HepG2 (cell line): ENCODE data around the gene CDK12. TPM values are rescaled to one million over a fixed set of nuclear protein-coding genes. Genes with fewer than 3 reads are reported as not detected.

Experiments
- ATAC-seq: fragments of 200-7000 bp; cut with Tn5 transposase; 3 replicates; pipeline ENCODE4 v1.9.1; 2020; ENCODE audit warnings: mild to moderate bottlenecking, moderate library complexity
- BruUV-seq: library from RNA; stranded (reverse); fragments of 400-500 nt; replicated peaks from 2 replicates; lab custom pipeline; 2021; lab: Mats Ljungman, UMichigan
- CTCF ChIA-PET: fragments of 300-600 bp; formaldehyde crosslinking; extraction: SDS; loops from one replicate; lab custom pipeline; 2021; ENCODE audit warnings: low total read pairs, inconsistent platforms, low intra/inter-chr PET ratio; lab: Yijun Ruan, JAX
- POLR2A ChIA-PET: fragments of 350-600 bp; sonication (Branson Sonifier 250); formaldehyde crosslinking; loops from one replicate; lab custom pipeline; 2020; ENCODE audit warnings: antibody characterized with exemption, inconsistent platforms; lab: Yijun Ruan, JAX
- DNase-seq: peaks from one replicate; pipeline ENCODE4 v3.0.0-alpha.2; 2015; ENCODE audit warnings: low spot score
- FAIRE-seq: peaks from 3 replicates; lab custom pipeline; 2011; peaks lifted over from hg19 to GRCh38; lab: Jason Lieb, UNC
- H2AFZ ChIP-seq: one replicate; pipeline ENCODE4 v1.6.1; 2011; ENCODE audit warnings: low read length, inconsistent platforms
- H3K27ac ChIP-seq: fragments of 300-600 bp; 3 replicates; pipeline ENCODE4 v1.8.0; 2011; ENCODE audit warnings: mixed run types, mild to moderate bottlenecking, mixed read lengths, low read length, inconsistent platforms; ENCODE audit not compliant: insufficient read depth; ENCODE audit errors: extremely low read length
- H3K27me3 ChIP-seq, 2 experiments: fragments of 200-600 bp in 1 of 2; 2 replicates in 1 of 2; 3 replicates in 1 of 2; pipeline versions ENCODE4 v1.6.0 to v1.8.0; 2011; ENCODE audit warnings: low read length in 2 of 2, mild to moderate bottlenecking in 2 of 2, moderate library complexity in 2 of 2, inconsistent platforms in 1 of 2; ENCODE audit not compliant: insufficient read depth in 2 of 2, control insufficient read depth in 1 of 2
- H3K36me3 ChIP-seq, 2 experiments: fragments of 200-600 bp in 1 of 2; replicated peaks in 1 of 2; 2 replicates in 1 of 2; 3 replicates in 1 of 2; pipeline versions ENCODE4 v1.5.1 to v1.8.0; 2011; ENCODE audit warnings: low read length in 2 of 2, inconsistent platforms in 1 of 2; ENCODE audit not compliant: insufficient read depth in 2 of 2, control insufficient read depth in 1 of 2
- H3K4me1 ChIP-seq: 2 replicates; pipeline ENCODE4 v1.5.1; 2012; ENCODE audit warnings: low read length, inconsistent platforms; ENCODE audit not compliant: insufficient read depth
- H3K4me2 ChIP-seq: 2 replicates; pipeline ENCODE4 v1.6.0; 2011; ENCODE audit warnings: low read depth, low read length, inconsistent platforms
- H3K4me3 ChIP-seq, 3 experiments: fragments of 200-600 bp in 1 of 3; sonication (generic), shearing (Covaris generic) in 1 of 3; replicated peaks in 1 of 3; 2 replicates each; pipeline ENCODE4 v1.5.1; 2011 to 2016; ENCODE audit warnings: low read length in 3 of 3, inconsistent platforms in 2 of 3, low read depth in 2 of 3, mild to moderate bottlenecking in 2 of 3, control low read depth in 1 of 3, mixed read lengths in 1 of 3; ENCODE audit not compliant: insufficient read depth in 1 of 3
- H3K79me2 ChIP-seq: one replicate; pipeline ENCODE4 v1.6.1; 2011; ENCODE audit warnings: low read length, inconsistent platforms; ENCODE audit not compliant: insufficient read depth
- H3K9ac ChIP-seq: 2 replicates; pipeline ENCODE4 v1.6.0; 2011; ENCODE audit warnings: mild to moderate bottlenecking, low read depth, low read length, inconsistent platforms; ENCODE audit not compliant: insufficient read depth
- H3K9me3 ChIP-seq: 2 replicates; pipeline ENCODE4 v1.5.1; 2012; ENCODE audit warnings: mild to moderate bottlenecking, low read length
- H4K20me1 ChIP-seq: 2 replicates; pipeline ENCODE4 v1.6.0; 2011; ENCODE audit warnings: inconsistent platforms, mild to moderate bottlenecking, low read length, moderate library complexity; ENCODE audit not compliant: insufficient read depth
- ARID5B ChIP-seq: IDR thresholded peaks from 2 replicates; pipeline ENCODE4 v1.4.0; 2020; ENCODE audit warnings: mild to moderate bottlenecking, missing genetic modification reagents
- CHCHD3 ChIP-seq: sonication (generic); formaldehyde crosslinking; IDR thresholded peaks from 2 replicates; pipeline ENCODE4 v1.8.0; 2022; ENCODE audit warnings: mild to moderate bottlenecking, missing genetic modification reagents, moderate library complexity
- IKZF4 ChIP-seq: sonication (generic); formaldehyde crosslinking; IDR thresholded peaks from 2 replicates; pipeline ENCODE4 v1.5.1; 2020; ENCODE audit warnings: borderline replicate concordance, mild to moderate bottlenecking, low read depth, missing genetic modification reagents; ENCODE audit errors: not compliant biosample characterization
- ISL2 ChIP-seq: sonication (generic); formaldehyde crosslinking; IDR thresholded peaks from 2 replicates; pipeline ENCODE4 v1.5.0; 2020; ENCODE audit warnings: missing genetic modification reagents
- KLF11 ChIP-seq: IDR thresholded peaks from 2 replicates; pipeline ENCODE4 v1.6.1; 2016; ENCODE audit warnings: missing compliant biosample characterization
- KLF13 ChIP-seq: sonication (generic); formaldehyde crosslinking; IDR thresholded peaks from 2 replicates; pipeline ENCODE4 v1.4.0; 2020; ENCODE audit warnings: mild to moderate bottlenecking, missing genetic modification reagents
- KMT2B ChIP-seq: IDR thresholded peaks from 2 replicates; pipeline ENCODE4 v1.6.1; 2016; ENCODE audit warnings: missing genetic modification reagents, missing compliant biosample characterization
- MAF1 ChIP-seq: sonication (generic); formaldehyde crosslinking; IDR thresholded peaks from 2 replicates; pipeline ENCODE4 v1.5.0; 2020; ENCODE audit warnings: missing genetic modification reagents, borderline replicate concordance
- NFATC3 ChIP-seq: sonication (generic); formaldehyde crosslinking; IDR thresholded peaks from 2 replicates; pipeline ENCODE4 v1.5.1; 2020; ENCODE audit warnings: mild to moderate bottlenecking, missing genetic modification reagents
- PAX8 ChIP-seq: sonication (generic); formaldehyde crosslinking; IDR thresholded peaks from 2 replicates; pipeline ENCODE4 v1.8.0; 2022; ENCODE audit warnings: mild to moderate bottlenecking, missing genetic modification reagents, borderline replicate concordance
- SMARCE1 ChIP-seq: fragments of 450-650 bp; IDR thresholded peaks from 2 replicates; pipeline ENCODE4 v1.6.1; 2017; ENCODE audit warnings: borderline replicate concordance
- THYN1 ChIP-seq: sonication (generic); formaldehyde crosslinking; IDR thresholded peaks from 2 replicates; pipeline ENCODE4 v1.8.1; 2023; ENCODE audit warnings: low read depth, mild to moderate bottlenecking, moderate library complexity, missing genetic modification reagents, borderline replicate concordance
- ZBTB3 ChIP-seq: sonication (generic); formaldehyde crosslinking; IDR thresholded peaks from 2 replicates; pipeline ENCODE4 v1.4.0; 2020; ENCODE audit warnings: low read depth, mild to moderate bottlenecking, moderate library complexity, missing genetic modification reagents, borderline replicate concordance
- ZNF547 ChIP-seq: sonication (generic); formaldehyde crosslinking; IDR thresholded peaks from 2 replicates; pipeline ENCODE4 v1.5.1; 2020; ENCODE audit warnings: mild to moderate bottlenecking, missing genetic modification reagents
- ZNF564 ChIP-seq: sonication (generic); formaldehyde crosslinking; IDR thresholded peaks from 2 replicates; pipeline ENCODE4 v1.8.1; 2023; ENCODE audit warnings: mild to moderate bottlenecking, missing genetic modification reagents
- ZNF615 ChIP-seq: sonication (generic); formaldehyde crosslinking; IDR thresholded peaks from 2 replicates; pipeline ENCODE4 v1.5.0; 2020; ENCODE audit warnings: mild to moderate bottlenecking, missing genetic modification reagents, borderline replicate concordance
- WGBS: methylation state at CpG from one replicate; pipeline ENCODE4 v1.1.6; 2017; ENCODE audit warnings: low lambda C conversion rate; 5-methylcytosine and 5-hydroxymethylcytosine counted together
- in situ Hi-C: cut with HindIII; loops from 2 replicates; pipeline ENCODE4 v1.10.0; 2017; ENCODE audit warnings: low pct_unique_long_range_greater_than_20kb; ENCODE audit not compliant: extremely low pct_ligation_motif_present
- intact Hi-C: fragments of 100-400 bp; cut with micrococcal nuclease; formaldehyde crosslinking; loops from one replicate; pipeline ENCODE4 v1.10.0; 2022; ENCODE audit not compliant: unreplicated experiment
- polyA plus RNA-seq, 8 experiments: library from polyadenylated mRNA; depleted of rRNA in 3 of 8; stranded (reverse) in 7 of 8; unstranded in 1 of 8; fragments of >200 nt; fragmentation: Illumina TruSeq in 4 of 8; extraction: Trizol in 4 of 8; gene quantifications; 2 replicates each; pipeline versions ENCODE4 v1.2.1 to v1.2.3, GENCODE V29; 2011 to 2016; ENCODE audit warnings: low read depth in 4 of 8, missing spikeins in 1 of 8, mixed read lengths in 1 of 8; ENCODE audit not compliant: insufficient read depth in 1 of 8
- total RNA-seq, 5 experiments: library from RNA; depleted of rRNA; stranded (reverse); fragments of >200 nt; fragmentation: Illumina TruSeq; extraction: Trizol; gene quantifications; 2 replicates each; pipeline ENCODE4 v1.2.3, GENCODE V29; 2016; ENCODE audit warnings: low read depth in 1 of 5

CDK12 gene
- total and polyA plus RNA-seq, 2 of the 13 experiments (the other 11 are each of a cell fraction or from before 2014, with no cell fraction given), result 24.0 to 88.6 TPM

- TF ChIP-seq ARID5B (CRISPR knock-in tag) (no peak), IKZF4 (CRISPR knock-in tag) (no peak), NFATC3 (CRISPR knock-in tag) (no peak), ZNF564 (CRISPR knock-in tag) (no peak)
Measured at GRCh38 chr17:39529455-39529854, 68.2 kb downstream of the CDK12 start (continued).

DNA sequence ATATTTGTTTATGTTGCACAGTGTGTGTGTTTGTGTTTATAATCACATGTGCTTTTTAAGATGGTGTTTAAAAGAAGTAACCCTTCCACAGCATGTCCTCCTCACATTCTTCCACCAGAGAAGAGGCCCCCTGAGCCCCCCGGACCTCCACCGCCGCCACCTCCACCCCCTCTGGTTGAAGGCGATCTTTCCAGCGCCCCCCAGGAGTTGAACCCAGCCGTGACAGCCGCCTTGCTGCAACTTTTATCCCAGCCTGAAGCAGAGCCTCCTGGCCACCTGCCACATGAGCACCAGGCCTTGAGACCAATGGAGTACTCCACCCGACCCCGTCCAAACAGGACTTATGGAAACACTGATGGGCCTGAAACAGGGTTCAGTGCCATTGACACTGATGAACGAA lies 69.2 kb downstream of the CDK12 start:
- CTCF ChIA-PET, result no interaction called here
- 96% methylated on average over 9 of the region's 10 CpGs for WGBS
- ATAC-seq, result no peak
- H3K9ac ChIP-seq, result no peak overlapping the region
- POLR2A ChIA-PET, result no interaction called here
- no peak overlapping the region for H2AFZ ChIP-seq
- no peak overlapping the region for H3K4me2 ChIP-seq
- no peaks in the 10 kb centered on the region for H3K9me3 ChIP-seq
- H3K27ac ChIP-seq, result no peak overlapping the region
- intact Hi-C loops, result no loop called here
- H3K4me1 ChIP-seq, result no peaks in the 10 kb centered on the region
- TF ChIP-seq SMARCE1 (no peak), KLF13 (CRISPR knock-in tag) (no peak), ZNF615 (CRISPR knock-in tag) (no peak), KMT2B (no peak), KLF11 (no peak), MAF1 (CRISPR knock-in tag) (no peak), PAX8 (no peak), ZNF547 (CRISPR knock-in tag) (no peak), THYN1 (CRISPR knock-in tag) (no peak), CHCHD3 (CRISPR knock-in tag) (no peak), ZBTB3 (no peak), ISL2 (CRISPR knock-in tag) (no peak)
- no peak for DNase-seq
- no peaks in the 10 kb centered on the region for H3K79me2 ChIP-seq
- BruUV-seq, result no TSS peak
- peaks cover 22 to 59% of the 10 kb centered on the region in 2 experiments for H3K36me3 ChIP-seq
- FAIRE-seq, result no peak
- H3K4me3 ChIP-seq, result no peak overlapping the region
- H3K27me3 ChIP-seq, result no peaks in the 10 kb centered on the region
- in situ Hi-C loops, result no loop called here
- H4K20me1 ChIP-seq, result no peaks in the 10 kb centered on the region
